ENCODE results near the gene NOP16. TPM values are rescaled to one million over a fixed set of nuclear protein-coding genes. Genes with fewer than 3 reads are reported as not detected.
"Not testable (repeated sequence)": the region's sequence is repeated elsewhere in the genome, so short reads cannot be mapped to it uniquely, and the experiment has no call there.

The NOP16 gene
- total RNA-seq, 2 experiments from 2014 or later, result 27.5 to 30.3 TPM

- POLR2A ChIA-PET, result interaction anchor here (0.5 to 3.1 kb wide), 15 partner anchors 10 to 233 kb away, joined by 3 to 20 read pairs (median 5); partner anchors contain the start of genes HIGD2A, KIAA1191, NOP16 and RNF44
- Mint-ChIP-seq H3K9me3 (no peaks in the 10 kb centered on the region), H3K4me1 (peaks cover 24% of the 10 kb centered on the region)
Observed at GRCh38 chr5:176415952-176416924, 27.8 kb upstream of the NOP16 start, which contains the start of gene CLTB. Gene CLTB, minus strand, starts transcription at chr5:176416539. Its CDS starts 176 bp downstream, at chr5:176416363.

DNA sequence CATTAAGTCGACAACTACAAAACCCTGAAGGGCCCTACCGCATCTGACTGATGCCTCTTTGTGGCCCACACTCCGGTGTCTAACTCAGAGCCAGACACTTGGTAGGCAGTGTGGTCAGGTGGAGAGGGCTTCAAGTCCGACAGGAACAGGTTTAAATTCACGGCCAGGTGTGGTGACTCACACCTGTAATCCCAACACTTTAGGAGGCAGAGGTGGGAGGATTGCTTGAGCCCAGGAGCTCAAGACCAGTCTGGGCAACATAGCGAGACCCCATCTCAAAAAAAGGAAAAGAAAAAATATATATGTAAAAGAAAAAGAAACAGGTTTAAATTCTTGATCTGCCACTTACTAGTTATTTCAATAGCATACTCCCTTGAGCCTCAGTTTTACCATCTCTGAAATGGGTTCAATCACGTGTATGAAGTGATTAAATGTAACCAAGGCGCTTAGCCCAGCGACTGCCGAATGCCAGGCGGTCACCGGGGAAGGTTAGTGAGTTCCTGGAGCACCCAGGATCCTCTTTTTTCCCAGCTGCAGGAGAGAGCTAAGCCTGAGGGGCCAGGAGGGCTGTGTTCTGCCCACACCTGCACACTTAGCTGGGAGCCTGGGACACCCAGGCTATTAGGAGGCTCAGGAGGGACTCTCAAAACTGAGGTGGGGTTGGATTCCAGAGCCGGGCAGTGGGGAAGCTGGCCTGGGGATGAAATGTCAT is 27.0 kb upstream of the NOP16 start:
- H3K27ac Mint-ChIP-seq, result peak overlapping the region; percentile 7
- DNase-seq, result no peak
- ATAC-seq (ENCODE audit: low read depth), result no peak
- peak overlapping the region; percentile 84 for H3K4me3 Mint-ChIP-seq
- peaks cover 11% of the 10 kb centered on the region for H3K27me3 Mint-ChIP-seq
- no peaks in the 10 kb centered on the region for H3K9me3 Mint-ChIP-seq
- H3K36me3 Mint-ChIP-seq, result no peaks in the 10 kb centered on the region
- H3K4me1 Mint-ChIP-seq, result peaks cover 25% of the 10 kb centered on the region
- POLR2A ChIA-PET, result interaction anchor here (0.5 to 3.1 kb wide), 12 partner anchors 10 to 182 kb away, joined by 3 to 20 read pairs (median 6); partner anchors contain the start of genes HIGD2A, KIAA1191, NOP16 and RNF44

More at GRCh38 chr5:176415952-176416924, 27.8 kb upstream of the NOP16 start, which contains the start of gene CLTB:
- H3K27me3 Mint-ChIP-seq, result peaks cover 17% of the 10 kb centered on the region
- DNase-seq (peak; percentile 89), ATAC-seq (ENCODE audit: low read depth) (peak; percentile 96)
- peak within 1 kb of the TSS; percentile 84 for H3K4me3 Mint-ChIP-seq
- no peaks in the 10 kb centered on the region for H3K36me3 Mint-ChIP-seq
- peak within 1 kb of the TSS; percentile 77 for H3K27ac Mint-ChIP-seq

GRCh38 chr5:176414704-176415103 is 26.3 kb upstream of the NOP16 start:
- Mint-ChIP-seq H3K9me3 (no peaks in the 10 kb centered on the region), H3K27me3 (peaks cover 4% of the 10 kb centered on the region), H3K36me3 (no peaks in the 10 kb centered on the region), H3K4me1 (peaks cover 25% of the 10 kb centered on the region), H3K4me3 (peak overlapping the region; percentile 84), H3K27ac (no peak overlapping the region)
- POLR2A ChIA-PET, result interaction anchor here (1.2 kb wide), 1 partner anchor 53 kb away, joined by 3 read pairs; the partner anchor contains the start of gene KIAA1191
- DNase-seq (no peak), ATAC-seq (ENCODE audit: low read depth) (no peak)

DNA sequence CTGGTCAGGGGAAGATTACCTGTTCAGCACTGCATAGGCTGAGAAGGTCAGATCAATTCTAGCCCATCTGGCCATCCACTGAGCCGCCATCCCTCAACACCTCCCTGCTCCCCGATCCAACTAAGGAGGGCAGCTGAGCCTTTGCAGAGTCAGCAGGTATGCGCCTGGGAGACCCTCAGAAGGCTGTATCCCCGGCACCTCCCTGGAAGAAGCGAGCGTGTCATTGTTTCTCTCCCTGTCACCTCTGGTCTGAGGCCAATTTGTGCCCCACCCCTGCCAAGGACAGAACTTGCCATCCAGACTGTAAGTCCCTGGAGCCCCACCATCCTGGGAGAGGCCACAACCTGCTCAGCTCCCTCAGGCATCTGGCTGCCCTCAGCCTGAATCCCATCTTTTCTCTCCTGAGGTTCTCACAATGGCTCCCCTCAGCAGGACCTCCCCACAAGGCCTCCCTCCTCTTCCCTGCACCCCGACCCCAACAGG is 25.4 kb upstream of the NOP16 start:
- H3K36me3 Mint-ChIP-seq, result no peaks in the 10 kb centered on the region
- DNase-seq (no peak), ATAC-seq (ENCODE audit: low read depth) (no peak)
- POLR2A ChIA-PET, result no interaction called here
- H3K27me3 Mint-ChIP-seq, result no peaks in the 10 kb centered on the region
- no peak overlapping the region for H3K27ac Mint-ChIP-seq
- H3K4me1 Mint-ChIP-seq, result peaks cover 25% of the 10 kb centered on the region
- no peaks in the 10 kb centered on the region for H3K9me3 Mint-ChIP-seq
- H3K4me3 Mint-ChIP-seq, result no peak overlapping the region

DNA sequence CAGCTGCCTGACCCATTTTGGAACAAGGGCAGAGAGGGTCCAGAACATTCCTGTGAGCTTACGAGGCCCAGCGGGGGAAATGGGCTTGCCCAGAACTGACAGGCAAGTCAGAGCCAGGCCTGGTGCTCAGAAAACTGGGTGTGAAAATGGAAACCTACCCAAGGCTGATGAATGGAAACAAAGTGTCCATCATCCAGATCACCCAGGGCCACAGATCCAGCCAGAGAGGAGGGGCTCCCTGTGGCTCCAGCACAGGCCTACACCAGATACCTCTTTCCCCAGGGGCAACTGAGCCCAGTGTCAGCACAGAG is 24.8 kb upstream of the NOP16 start:
- H3K27ac Mint-ChIP-seq, result no peak overlapping the region
- H3K36me3 Mint-ChIP-seq, result no peaks in the 10 kb centered on the region
- no peaks in the 10 kb centered on the region for H3K27me3 Mint-ChIP-seq
- no peaks in the 10 kb centered on the region for H3K9me3 Mint-ChIP-seq
- DNase-seq, result no peak
- ATAC-seq (ENCODE audit: low read depth), result no peak
- POLR2A ChIA-PET, result no interaction called here
- no peak overlapping the region for H3K4me3 Mint-ChIP-seq
- H3K4me1 Mint-ChIP-seq, result peaks cover 25% of the 10 kb centered on the region

DNA sequence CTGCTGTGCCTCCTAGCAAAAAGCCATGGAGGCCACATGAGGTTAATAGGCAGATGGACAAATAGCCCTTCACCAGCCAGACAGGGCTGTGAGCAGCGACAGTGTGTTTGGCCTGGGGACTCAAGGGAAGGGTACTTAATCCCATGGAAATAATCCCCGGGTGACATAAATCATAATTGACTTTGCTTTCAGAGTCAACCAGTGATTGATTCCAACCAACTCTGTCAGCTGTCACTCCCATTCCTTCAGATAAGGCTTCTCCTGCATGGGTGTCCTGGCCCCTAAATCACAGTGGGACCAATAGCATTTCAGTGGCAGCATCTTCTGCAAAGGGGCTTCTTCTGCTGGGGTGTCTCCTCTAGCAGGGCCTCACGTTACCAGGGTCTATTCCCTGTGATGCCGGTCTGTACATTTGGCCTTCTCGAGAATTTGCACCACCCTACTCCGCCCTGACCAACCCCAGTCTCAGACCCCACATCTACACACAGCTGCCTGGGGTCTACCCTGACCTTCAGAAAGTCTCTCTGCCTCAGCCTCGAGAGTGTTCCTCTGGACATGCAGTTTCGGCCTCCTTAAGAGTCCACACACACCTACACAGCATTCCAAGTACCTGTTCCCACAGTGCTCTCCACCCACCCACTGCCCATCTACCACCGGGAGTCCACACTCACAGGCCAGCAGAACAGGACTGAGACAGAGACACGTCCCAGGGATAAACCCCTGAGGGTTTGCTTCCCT is 24.3 kb upstream of the NOP16 start:
- no peak overlapping the region for H3K27ac Mint-ChIP-seq

DNA sequence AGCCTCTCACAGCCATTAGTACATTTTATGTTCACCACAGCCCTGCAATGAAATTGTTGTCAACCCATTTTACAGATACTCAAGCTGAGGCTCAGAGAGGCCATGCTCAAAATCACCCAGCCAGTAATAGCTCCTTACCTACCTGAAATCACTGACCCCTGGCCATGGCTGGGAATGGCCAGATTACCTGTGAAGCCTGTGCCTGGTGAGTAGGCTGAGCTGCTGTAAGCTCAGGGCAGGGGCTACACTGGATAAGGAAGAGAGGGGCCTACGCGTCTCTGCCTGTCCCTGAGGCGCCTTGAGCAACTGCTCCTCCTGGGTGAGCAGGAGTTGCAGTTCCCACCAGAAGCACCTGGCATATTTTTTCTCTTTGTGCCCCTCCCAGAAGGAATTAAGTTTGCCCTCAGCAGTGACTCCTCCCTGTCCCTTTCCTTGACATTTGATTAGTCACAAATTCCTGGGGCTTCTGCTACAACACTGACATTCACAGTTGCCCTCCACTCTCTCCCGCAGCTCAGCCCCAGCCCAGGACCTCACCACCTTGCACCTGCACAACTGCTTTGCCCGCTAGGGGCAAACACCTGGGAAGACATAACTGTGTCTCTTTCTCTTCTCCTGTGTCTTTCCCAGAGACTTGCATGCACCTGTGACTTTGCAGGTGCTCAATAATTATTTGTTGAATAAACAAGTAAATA is 22.2 kb upstream of the NOP16 start:
- Mint-ChIP-seq H3K9me3 (no peaks in the 10 kb centered on the region), H3K36me3 (no peaks in the 10 kb centered on the region), H3K4me3 (no peak overlapping the region), H3K27me3 (no peaks in the 10 kb centered on the region), H3K27ac (no peak overlapping the region), H3K4me1 (peaks cover 18% of the 10 kb centered on the region)
- POLR2A ChIA-PET, result no interaction called here
- ATAC-seq (ENCODE audit: low read depth) (no peak), DNase-seq (no peak)

More for the DNA sequence above, 24.3 kb upstream of the NOP16 start:
- no peaks in the 10 kb centered on the region for H3K36me3 Mint-ChIP-seq
- H3K9me3 Mint-ChIP-seq, result no peaks in the 10 kb centered on the region
- POLR2A ChIA-PET, result no interaction called here
- ATAC-seq (ENCODE audit: low read depth), result no peak
- H3K4me1 Mint-ChIP-seq, result peaks cover 25% of the 10 kb centered on the region
- no peak overlapping the region for H3K4me3 Mint-ChIP-seq
- no peaks in the 10 kb centered on the region for H3K27me3 Mint-ChIP-seq
- no peak for DNase-seq

DNA sequence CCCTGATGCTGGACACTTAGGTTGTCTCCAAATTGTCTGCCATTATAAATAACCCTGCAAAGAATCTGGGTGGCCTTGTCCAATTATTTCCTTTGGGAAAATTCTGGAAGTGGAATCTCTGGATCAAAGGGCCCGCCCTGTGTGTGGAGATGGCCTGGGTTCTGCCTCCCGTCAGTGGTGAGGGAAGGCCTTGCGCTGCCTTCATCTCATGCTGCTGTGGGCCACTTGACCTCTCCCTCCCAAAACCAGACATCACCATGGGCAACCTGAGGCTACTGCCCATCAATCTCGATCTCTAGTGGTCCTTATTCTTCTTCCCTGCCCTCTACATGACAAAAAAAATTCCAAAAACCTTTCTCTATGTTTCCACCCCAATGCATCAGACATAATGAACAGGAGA is 21.4 kb upstream of the NOP16 start:
- Mint-ChIP-seq H3K4me1 (peaks cover 11% of the 10 kb centered on the region), H3K27me3 (no peaks in the 10 kb centered on the region), H3K9me3 (no peaks in the 10 kb centered on the region), H3K27ac (no peak overlapping the region), H3K4me3 (no peak overlapping the region), H3K36me3 (peaks cover 1% of the 10 kb centered on the region)
- no peak for ATAC-seq (ENCODE audit: low read depth)
- DNase-seq, result no peak
- POLR2A ChIA-PET, result interaction anchor here (0.6 kb wide), 1 partner anchor 20 kb away, joined by 3 read pairs; no protein-coding TSS in a partner anchor

GRCh38 chr5:176408590-176408989 is 20.2 kb upstream of the NOP16 start:
- ATAC-seq (ENCODE audit: low read depth) (no peak), DNase-seq (no peak)
- Mint-ChIP-seq H3K4me3 (no peak overlapping the region), H3K9me3 (no peaks in the 10 kb centered on the region), H3K27me3 (no peaks in the 10 kb centered on the region), H3K27ac (no peak overlapping the region), H3K4me1 (peaks cover 5% of the 10 kb centered on the region), H3K36me3 (peaks cover 1% of the 10 kb centered on the region)
- POLR2A ChIA-PET, result interaction anchor here (0.7 kb wide), 2 partner anchors 85 to 125 kb away, joined by 3 to 5 read pairs; no protein-coding TSS in a partner anchor

DNA sequence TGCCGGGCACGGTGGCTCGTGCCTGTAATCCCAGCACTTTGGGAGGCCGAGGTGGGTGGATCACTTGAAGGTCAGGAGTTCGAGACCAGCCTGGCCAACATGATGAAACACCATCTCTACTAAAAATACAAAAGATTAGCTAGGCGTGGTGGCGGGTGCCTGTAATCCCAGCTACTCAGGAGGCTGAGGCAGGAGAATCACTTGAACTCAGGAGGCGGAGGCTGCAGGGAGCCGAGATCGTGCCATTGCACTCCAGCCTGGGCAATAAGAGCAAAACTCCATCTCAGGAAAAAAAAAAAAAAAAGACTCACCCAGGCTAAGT is 19.8 kb upstream of the NOP16 start:
- H3K4me3 Mint-ChIP-seq; H3K27me3 Mint-ChIP-seq; H3K27ac Mint-ChIP-seq; ATAC-seq (ENCODE audit: low read depth); H3K4me1 Mint-ChIP-seq; H3K9me3 Mint-ChIP-seq; DNase-seq; H3K36me3 Mint-ChIP-seq: not testable (repeated sequence)
- POLR2A ChIA-PET, result interaction anchor here (0.7 kb wide), 2 partner anchors 85 to 125 kb away, joined by 3 to 5 read pairs; no protein-coding TSS in a partner anchor

DNA sequence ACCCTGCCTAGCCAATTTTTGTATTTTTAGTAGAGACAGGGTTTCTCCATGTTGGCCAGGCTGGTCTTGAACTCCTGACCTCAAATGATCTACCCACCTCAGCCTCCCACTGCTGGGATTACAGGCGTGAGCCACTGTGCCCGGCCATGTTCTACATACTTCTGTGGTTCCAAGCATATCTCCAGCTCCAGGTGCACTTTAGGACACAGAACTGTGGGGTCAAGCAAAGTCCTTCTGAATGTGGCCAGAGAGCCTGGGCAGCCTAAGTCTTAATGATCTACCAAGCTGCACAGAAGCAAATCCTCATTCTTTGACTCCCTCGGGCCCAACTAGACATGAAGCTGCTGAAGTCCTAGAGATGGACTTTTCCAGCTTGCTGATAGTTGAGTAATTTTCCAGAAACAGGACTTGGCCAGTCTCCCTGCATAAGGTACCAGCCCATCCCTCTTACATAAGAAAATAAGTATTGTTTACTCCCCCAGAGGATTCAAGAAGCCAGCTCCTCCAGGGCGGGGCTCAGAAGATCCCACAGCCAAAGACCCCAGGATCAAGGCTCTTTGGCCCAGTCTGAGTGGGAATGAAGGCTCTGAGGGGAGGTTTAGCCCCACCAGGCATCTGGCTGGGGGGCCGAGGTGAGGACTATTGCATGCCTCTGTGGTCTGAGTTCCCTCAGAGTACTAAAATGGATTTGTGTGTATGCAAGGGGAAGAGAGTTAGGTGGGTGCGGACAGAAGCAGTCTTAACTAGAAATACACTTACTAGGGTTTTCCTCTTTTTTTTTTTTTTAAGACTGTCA is 19.3 kb upstream of the NOP16 start:
- no peak for DNase-seq
- Mint-ChIP-seq H3K27ac (no peak overlapping the region), H3K4me3 (no peak overlapping the region), H3K36me3 (peaks cover 1% of the 10 kb centered on the region), H3K4me1 (peaks cover 6% of the 10 kb centered on the region), H3K27me3 (no peaks in the 10 kb centered on the region), H3K9me3 (no peaks in the 10 kb centered on the region)
- POLR2A ChIA-PET, result interaction anchor here (0.7 kb wide), 2 partner anchors 86 to 126 kb away, joined by 3 to 5 read pairs; no protein-coding TSS in a partner anchor
- no peak for ATAC-seq (ENCODE audit: low read depth)
